H54 (cell line): ENCODE results near the gene EEF1A2.
"Not testable (repeated sequence)": the region's sequence is repeated elsewhere in the genome, so short reads cannot be mapped to it uniquely, and the experiment has no call there.

Experiments used
- DNase-seq: peaks from one replicate; pipeline ENCODE4 v3.0.0; 2011; ENCODE audit warnings: low spot score, mixed read lengths; ENCODE audit not compliant: insufficient read length
- FAIRE-seq: peaks from 3 replicates; lab custom pipeline; 2011; peaks lifted over from hg19 to GRCh38; lab: Jason Lieb, UNC
- POLR2A ChIP-seq: IDR thresholded peaks from 2 replicates; pipeline ENCODE4 v1.6.1; 2011; ENCODE audit warnings: low read depth, mild to moderate bottlenecking, low read length

The EEF1A2 gene

DNA sequence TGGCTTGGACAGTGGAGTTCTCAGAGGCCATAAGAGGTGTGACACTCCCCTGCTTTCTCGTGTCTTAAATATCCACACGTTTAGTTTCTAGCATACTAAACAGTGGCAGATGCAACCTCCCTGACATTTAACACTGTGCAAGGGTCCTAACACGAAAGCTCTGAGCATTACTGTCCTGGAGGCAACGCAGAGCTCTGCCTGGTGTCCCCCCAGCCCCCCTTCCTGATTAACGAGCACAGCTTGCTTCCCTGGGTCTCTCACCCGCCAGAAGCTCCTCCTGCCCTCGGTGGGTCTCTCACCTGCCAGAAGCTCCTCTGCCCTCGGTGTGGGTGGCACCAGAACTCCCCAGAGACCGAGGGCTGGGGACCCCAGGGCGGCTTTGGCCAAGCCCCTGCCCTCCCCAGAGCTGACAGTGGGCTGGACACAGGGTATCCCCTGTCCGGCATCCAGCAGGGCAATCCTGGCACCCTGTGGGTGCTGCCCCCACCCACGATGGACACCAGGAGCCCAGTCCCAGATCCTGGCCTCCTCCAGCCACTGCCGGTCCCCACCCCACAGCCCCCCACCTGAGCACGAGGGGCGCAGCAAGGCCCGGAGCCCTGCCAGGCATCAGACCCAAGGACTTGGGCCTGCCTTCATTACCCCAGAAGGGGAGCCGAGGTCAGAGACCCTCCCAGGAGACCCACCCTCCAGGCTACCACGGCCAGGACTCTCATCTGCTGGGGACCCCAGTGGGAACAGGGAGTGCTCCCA, 14.1 kb downstream of the EEF1A2 start:
- DNase-seq (no peak), FAIRE-seq (no peak)
- TF ChIP-seq POLR2A = no peak

GRCh38 chr20:63484236-63484635, 14.6 kb downstream of the EEF1A2 start:
- no peak for FAIRE-seq
- DNase-seq = no peak
- no peak for TF ChIP-seq POLR2A

DNA sequence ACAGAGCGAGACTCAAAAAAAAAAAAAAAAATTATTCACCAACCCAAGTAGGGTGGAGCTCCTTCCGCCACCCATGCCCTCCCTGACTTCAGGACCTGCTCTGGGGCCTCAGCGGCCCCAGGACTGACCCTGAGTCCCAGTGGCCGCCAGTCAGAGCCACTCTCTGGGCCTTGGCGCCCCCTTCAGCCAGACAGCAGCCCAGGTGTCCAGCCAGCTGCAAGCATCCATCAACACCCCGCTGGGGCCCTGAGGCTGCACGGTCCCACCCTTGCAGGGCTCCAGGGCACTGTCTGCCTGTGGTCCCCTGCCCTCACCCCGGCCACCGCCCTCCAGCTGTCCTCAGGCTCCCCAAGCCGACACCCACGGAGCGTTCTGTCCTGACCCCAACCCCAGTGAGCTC, 15.0 kb downstream of the EEF1A2 start:
- DNase-seq (no peak), FAIRE-seq (no peak)

DNA sequence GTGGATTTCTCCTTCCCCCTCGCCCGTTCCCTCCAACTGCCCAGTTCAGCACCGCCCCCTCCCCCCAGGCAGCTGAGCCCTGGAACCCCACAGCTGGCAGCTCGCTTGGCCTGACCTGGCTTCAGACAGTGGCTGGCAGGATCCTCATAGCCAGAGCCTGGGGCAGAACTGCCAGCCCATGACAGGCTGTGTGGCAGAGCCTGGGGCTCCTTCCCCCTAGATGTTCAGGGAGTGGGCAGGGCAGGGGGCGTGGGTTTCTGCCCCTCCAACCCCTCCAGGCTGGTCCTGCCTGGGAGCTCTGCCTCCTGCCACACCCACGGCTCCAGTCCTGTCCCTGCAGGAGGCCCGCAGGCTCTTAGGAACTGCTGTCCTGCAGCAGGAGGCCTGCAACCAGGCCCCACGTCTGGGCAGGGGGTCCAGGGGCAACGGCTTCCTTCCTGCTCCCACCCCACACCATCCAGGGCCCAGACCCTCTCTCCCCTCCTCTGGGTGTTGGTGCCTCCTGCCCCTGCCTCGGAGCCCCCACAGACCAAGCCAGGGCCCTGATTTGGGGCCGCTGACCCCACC, 16.8 kb downstream of the EEF1A2 start:
- DNase-seq = no peak
- TF ChIP-seq POLR2A = no peak
- FAIRE-seq = no peak

More for the DNA sequence above, 15.0 kb downstream of the EEF1A2 start:
- TF ChIP-seq POLR2A = no peak

- DNase-seq (no peak), FAIRE-seq (no peak)
- TF ChIP-seq POLR2A = no peak
These were observed 17.4 kb downstream of the EEF1A2 start for GRCh38 chr20:63481503-63481902.

- not testable (repeated sequence) for FAIRE-seq, DNase-seq
These were observed 19.0 kb downstream of the EEF1A2 start for GRCh38 chr20:63479695-63480419.

DNA sequence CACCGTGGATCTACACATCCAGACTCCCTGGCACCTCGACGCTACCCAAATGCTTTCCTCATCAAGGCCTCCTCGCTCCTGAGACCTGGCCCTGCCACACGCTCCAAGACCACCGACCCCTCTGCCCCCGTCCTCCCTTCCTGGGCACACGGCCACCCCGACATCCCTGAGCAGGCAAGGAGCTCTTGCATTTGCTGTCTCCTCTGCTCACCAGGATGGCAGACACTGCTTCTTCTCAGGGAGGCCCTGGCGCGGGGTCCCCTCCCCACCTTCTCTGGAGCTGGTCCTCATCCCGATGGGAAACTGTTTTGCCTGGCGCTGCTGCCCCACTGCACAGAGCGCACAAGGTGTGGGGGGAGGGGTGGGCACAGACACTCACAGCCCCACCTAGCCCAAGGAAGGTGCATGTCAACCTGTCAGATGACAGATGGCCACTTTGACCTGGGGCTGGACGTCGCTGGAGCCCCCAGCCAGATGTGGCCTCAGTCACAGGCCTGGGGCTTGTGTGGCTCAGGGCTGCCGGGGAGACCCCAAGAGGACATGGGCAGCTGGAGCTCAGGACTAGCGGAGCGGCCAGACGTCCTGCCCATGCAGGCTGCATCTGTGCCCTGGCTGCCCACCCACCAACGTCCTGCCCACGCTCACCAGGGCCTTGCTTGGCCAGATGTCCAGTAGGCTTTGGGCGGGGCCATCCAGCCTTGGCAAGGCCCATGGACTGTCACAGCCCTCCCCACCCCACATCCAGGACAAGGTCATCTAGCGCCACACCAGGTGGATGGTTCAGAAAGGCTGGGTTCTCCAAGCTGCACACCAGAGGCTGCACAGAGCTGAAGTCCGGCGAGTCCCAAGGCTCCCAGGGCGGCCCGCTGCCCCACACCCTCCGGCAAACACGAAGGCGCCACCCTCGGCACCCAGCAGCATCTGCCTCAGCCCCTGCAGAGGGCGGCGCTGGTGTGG, 20.3 kb downstream of the EEF1A2 start:
- no peak for TF ChIP-seq POLR2A
- no peak for FAIRE-seq
- DNase-seq = no peak

GRCh38 chr20:63477944-63478343, 20.9 kb downstream of the EEF1A2 start:
- FAIRE-seq (no peak), DNase-seq (no peak)
- TF ChIP-seq POLR2A = no peak

DNA sequence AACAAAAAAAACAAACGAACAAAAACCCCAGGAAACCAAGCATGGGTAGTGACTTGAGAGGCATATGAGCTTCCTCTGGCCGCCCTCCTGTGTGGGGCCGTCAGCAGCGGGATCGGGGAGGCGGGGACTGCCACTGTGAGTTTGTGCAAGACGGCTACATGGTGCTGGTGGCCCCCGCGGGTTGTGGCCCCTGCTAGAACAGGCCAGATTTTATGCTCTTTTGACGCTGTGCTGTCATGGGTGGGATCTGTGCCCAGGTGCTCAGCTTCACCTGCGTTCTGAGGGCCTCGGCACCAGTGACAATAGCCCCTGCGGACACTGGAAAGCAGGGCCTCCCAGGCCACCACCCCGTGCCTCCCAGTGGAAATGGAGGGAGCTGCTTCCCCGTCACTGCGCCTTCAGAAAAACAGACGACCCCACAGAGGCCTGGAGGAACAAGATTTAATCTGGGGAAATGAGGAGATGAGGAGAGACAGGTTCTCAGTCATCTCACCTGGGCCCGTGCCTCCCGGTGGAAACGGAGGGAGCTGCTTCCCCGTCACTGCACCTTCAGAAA, 21.7 kb downstream of the EEF1A2 start:
- DNase-seq = no peak
- no peak for TF ChIP-seq POLR2A
- FAIRE-seq = no peak

- DNase-seq (no peak), FAIRE-seq (no peak)
- TF ChIP-seq POLR2A = no peak
These were observed 23.7 kb downstream of the EEF1A2 start for GRCh38 chr20:63475209-63475608.

DNA sequence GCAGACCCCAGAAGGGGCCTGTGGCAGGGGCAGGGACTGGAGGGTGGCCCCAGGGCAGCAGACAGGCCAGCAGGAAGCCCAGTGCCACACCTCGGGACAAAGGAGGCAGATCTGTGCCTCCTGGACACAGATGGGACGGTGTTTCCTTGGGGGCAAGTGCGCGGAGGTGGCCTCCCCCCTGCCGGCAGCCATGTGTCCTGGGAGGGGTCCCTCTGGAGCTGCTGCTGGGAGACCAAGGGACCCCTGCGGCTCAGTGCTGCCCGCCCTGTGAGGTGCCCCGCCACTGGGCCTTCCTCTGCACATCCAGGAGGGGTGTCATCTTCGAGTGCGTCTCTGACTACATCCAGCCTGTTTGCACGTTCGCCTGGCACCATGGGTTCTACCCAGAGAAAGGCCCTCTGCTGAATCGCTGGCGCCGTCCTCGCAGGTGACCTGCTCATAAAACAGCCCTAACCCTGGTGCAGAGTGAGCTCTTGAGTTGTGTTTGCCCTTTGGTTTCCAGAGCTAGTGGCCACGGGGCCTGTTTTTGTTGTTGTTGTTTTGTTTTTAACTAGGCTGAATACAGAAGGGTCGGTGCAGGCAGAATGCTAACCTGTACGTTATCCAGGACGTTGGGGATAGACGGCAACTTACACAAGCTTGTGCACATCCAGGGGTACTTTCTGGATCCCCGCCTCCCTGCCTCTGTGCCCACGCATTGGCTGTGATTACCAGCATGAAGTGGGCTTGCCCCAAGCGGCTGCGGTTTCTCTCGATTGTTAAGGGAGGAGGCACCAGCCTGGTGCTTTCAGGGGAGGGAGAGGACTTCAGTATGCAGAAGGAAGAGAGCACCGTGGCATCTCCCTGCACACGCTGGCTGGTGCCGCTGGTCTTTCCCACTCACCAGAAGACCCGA, 25.1 kb downstream of the EEF1A2 start:
- no peak for TF ChIP-seq POLR2A
- DNase-seq = no peak
- FAIRE-seq = no peak

DNA sequence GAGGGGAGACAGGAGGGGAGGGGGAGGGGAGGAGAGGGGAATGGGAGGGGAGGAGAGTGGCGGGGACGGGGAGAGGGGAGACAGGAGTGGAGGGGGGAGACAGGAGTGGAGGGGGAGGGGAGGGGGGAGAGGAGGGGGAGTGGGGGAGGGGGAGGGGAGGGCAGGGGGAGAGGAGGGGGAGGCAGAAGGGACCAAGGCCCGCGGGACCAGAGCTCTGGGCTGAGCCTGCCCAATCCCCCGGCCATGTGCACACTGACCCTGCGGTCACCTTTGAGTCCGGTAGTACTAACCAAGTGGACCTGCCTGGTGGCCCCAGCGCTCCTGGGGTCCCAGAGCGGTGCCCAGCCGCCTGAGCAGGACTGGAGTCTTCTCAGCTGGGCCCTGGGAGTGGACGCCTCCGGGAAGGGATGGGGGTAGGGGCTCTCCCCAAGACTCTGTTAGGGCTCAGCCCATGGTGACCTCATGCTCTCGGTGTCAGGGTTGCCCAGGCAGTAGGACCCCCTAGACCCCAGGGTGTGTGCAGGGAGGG, 26.0 kb downstream of the EEF1A2 start:
- DNase-seq (no peak), FAIRE-seq (no peak)
- no peak for TF ChIP-seq POLR2A
